ENCODE measurements around the gene ERMAP.

The ERMAP gene

DNA sequence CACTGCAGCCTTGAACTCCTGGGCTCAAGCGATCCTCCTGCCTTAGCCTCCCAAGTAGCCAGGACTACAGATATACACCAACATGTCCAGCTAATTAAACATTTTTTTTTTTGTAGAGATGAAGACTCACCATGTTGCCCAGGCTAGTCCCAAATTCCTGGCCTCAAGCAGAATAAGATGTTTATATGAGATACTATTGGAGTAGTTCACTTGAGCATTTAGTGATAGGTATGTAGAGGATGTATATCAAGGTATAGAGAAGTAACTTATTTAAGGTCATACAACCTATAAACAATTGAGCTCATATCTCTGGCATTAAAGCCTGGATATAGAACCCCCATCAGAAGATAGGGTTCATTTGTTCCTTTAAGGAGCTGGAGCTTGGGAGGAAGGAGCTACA is 36.7 kb upstream of the ERMAP start:
- TF ChIP-seq POLR2AphosphoS5 (IDR thresholded peaks at IDR 0.05; ENCODE audit: low read depth, low read length) = no peak
- no peak for TF ChIP-seq FOXP2 (optimal IDR thresholded peaks at IDR 0.05; ENCODE audit: borderline replicate concordance, extremely low read depth, extremely low read length, insufficient read depth)
- TF ChIP-seq, protein P1, sequence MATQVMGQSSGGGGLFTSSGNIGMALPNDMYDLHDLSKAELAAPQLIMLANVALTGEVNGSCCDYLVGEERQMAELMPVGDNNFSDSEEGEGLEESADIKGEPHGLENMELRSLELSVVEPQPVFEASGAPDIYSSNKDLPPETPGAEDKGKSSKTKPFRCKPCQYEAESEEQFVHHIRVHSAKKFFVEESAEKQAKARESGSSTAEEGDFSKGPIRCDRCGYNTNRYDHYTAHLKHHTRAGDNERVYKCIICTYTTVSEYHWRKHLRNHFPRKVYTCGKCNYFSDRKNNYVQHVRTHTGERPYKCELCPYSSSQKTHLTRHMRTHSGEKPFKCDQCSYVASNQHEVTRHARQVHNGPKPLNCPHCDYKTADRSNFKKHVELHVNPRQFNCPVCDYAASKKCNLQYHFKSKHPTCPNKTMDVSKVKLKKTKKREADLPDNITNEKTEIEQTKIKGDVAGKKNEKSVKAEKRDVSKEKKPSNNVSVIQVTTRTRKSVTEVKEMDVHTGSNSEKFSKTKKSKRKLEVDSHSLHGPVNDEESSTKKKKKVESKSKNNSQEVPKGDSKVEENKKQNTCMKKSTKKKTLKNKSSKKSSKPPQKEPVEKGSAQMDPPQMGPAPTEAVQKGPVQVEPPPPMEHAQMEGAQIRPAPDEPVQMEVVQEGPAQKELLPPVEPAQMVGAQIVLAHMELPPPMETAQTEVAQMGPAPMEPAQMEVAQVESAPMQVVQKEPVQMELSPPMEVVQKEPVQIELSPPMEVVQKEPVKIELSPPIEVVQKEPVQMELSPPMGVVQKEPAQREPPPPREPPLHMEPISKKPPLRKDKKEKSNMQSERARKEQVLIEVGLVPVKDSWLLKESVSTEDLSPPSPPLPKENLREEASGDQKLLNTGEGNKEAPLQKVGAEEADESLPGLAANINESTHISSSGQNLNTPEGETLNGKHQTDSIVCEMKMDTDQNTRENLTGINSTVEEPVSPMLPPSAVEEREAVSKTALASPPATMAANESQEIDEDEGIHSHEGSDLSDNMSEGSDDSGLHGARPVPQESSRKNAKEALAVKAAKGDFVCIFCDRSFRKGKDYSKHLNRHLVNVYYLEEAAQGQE (IDR thresholded peaks at IDR 0.05; ENCODE audit: insufficient read depth in 1 of 2, low read depth in 2 of 2, low read length in 2 of 2) = no peak
- TF ChIP-seq TAF1 (IDR thresholded peaks at IDR 0.05; ENCODE audit: borderline replicate concordance, insufficient read depth, low read length) = no peak
- no peak for TF ChIP-seq SIN3A (IDR thresholded peaks at IDR 0.05; ENCODE audit: borderline replicate concordance, insufficient read depth, low read length)

DNA sequence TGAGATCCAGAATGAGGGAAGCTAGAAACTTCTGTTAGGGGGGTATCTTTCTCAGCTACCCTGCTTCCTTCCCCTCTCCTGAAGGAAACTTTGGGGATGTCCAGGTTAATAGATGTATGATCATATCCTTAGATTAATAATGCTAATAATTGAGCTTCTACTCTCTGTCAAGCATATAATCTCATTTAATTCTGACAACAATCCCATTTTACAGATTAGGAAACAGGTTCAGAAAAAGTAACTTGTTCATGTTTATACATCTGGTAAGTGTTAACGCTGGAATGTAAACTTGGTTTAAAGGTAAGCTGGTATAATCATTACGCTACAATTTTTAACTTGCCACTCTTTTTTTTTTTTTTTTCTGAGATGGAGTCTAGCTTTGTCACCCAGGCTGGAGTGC is 33.8 kb upstream of the ERMAP start:
- TF ChIP-seq FOXP2 (optimal IDR thresholded peaks at IDR 0.05; ENCODE audit: borderline replicate concordance, extremely low read depth, extremely low read length, insufficient read depth) = no peak
- TF ChIP-seq, protein P1 (IDR thresholded peaks at IDR 0.05; ENCODE audit: insufficient read depth in 1 of 2, low read depth in 2 of 2, low read length in 2 of 2) = no peak
- no peak for TF ChIP-seq TAF1 (IDR thresholded peaks at IDR 0.05; ENCODE audit: borderline replicate concordance, insufficient read depth, low read length)
- TF ChIP-seq POLR2AphosphoS5 (IDR thresholded peaks at IDR 0.05; ENCODE audit: low read depth, low read length) = no peak
- TF ChIP-seq SIN3A (IDR thresholded peaks at IDR 0.05; ENCODE audit: borderline replicate concordance, insufficient read depth, low read length) = no peak

DNA sequence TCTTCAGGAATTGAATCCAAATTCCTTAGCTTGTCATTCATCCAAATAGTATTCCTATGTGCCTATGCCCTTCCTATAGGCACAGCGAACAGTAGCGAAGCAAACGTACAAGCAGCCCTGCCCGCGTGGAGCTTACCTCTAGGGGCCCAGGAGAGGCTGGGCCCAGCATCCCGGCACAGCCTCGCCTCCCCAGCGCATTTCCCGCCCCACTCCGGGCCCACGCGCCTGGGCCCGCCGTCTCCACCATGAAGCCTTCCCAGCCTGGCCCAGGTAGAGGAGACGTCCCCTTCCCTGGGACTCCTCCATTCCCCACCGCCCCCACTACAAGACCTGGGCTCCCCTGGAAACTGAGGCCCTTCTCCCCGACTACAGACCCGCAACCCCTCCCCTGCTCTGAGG is 32.4 kb upstream of the ERMAP start:
- TF ChIP-seq, protein P1 (IDR thresholded peaks at IDR 0.05; ENCODE audit: insufficient read depth in 1 of 2, low read depth in 2 of 2, low read length in 2 of 2) = no peak
- TF ChIP-seq SIN3A (IDR thresholded peaks at IDR 0.05; ENCODE audit: borderline replicate concordance, insufficient read depth, low read length) = no peak
- no peak for TF ChIP-seq FOXP2 (optimal IDR thresholded peaks at IDR 0.05; ENCODE audit: borderline replicate concordance, extremely low read depth, extremely low read length, insufficient read depth)
- TF ChIP-seq TAF1 (IDR thresholded peaks at IDR 0.05; ENCODE audit: borderline replicate concordance, insufficient read depth, low read length) = no peak
- no peak for TF ChIP-seq POLR2AphosphoS5 (IDR thresholded peaks at IDR 0.05; ENCODE audit: low read depth, low read length)

DNA sequence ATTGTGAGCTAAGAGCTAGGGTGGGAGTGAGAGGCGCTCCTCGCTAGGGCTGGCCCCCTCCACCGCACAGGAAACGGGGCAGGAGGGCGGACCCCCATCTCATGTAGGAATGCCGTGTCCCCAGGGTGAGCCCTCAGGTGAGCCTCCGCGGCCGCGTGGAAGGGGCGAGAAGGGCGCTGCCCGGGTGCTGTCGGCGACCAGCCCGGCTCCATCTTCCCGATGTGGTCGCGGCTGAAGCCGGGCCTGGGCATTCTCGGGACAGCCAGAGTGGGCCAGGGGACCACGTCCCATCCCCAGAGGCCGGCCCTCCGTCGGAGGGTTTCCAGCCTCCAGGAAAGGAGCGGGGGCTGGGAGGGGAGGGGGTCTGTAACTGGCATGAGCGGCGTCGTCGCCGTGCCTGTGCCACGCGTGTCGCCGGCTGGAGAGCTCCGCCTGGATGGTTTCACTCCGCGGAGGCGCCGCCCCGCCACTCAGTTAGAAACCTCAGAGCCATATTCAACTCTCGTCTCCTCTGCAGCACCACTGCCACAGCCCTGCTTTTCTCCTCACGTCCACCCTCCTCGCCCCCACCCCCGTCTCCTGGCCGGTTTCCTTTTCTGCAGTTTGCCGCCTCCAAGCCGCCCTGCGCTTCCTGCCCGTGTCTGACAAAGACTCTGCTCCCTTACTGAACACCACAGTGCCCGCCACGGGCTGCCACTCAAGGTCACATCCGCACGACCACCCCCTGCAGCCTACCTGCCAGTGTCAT is 31.8 kb upstream of the ERMAP start, which contains the start of gene TMEM269:
Gene TMEM269, plus strand, starts transcription at position 46 of the 748 bp plus-strand sequence. CDS start 4,903 bp downstream, outside the sequence.
- TF ChIP-seq SIN3A (IDR thresholded peaks at IDR 0.05; ENCODE audit: borderline replicate concordance, insufficient read depth, low read length) (no peak), TAF1 (IDR thresholded peaks at IDR 0.05; ENCODE audit: borderline replicate concordance, insufficient read depth, low read length) (no peak), POLR2AphosphoS5 (IDR thresholded peaks at IDR 0.05; ENCODE audit: low read depth, low read length) (no peak), FOXP2 (optimal IDR thresholded peaks at IDR 0.05; ENCODE audit: borderline replicate concordance, extremely low read depth, extremely low read length, insufficient read depth) (no peak)
- TF ChIP-seq, protein P1 (IDR thresholded peaks at IDR 0.05; ENCODE audit: insufficient read depth in 1 of 2, low read depth in 2 of 2, low read length in 2 of 2) = no peak

Data from PFSK-1 (cell line).